Right lobe of liver (tissue), 4 donors: Measurements from ENCODE around the gene E2F2.

Experiments used
- POLR2A ChIP-seq: fragments of 450-650 bp; IDR thresholded peaks from one replicate; pipeline ENCODE4 v1.6.1; 2017; ENCODE audit warnings: antibody characterized with exemption, mild to moderate bottlenecking
- TF ChIP-seq, protein P1 (sequence below), 4 donors: fragments of 200-600 bp in 3 of 4; fragments of 450-650 bp in 1 of 4; IDR thresholded peaks; one replicate each; pipeline versions ENCODE4 v1.5.1 to v1.8.0; 2016 to 2022; ENCODE audit warnings: antibody characterized with exemption in 4 of 4, mild to moderate bottlenecking in 2 of 4
- donor health status: DM: no; HTN: no; CAD: no.
- donor health status: DM: no; HTN: no; CAD: no.
- donor health status: DM: no; HTN: yes; CAD: no.

GRCh38 chr1:23559985-23560741 lies 29.1 kb upstream of the E2F2 start:
- TF ChIP-seq, protein P1, sequence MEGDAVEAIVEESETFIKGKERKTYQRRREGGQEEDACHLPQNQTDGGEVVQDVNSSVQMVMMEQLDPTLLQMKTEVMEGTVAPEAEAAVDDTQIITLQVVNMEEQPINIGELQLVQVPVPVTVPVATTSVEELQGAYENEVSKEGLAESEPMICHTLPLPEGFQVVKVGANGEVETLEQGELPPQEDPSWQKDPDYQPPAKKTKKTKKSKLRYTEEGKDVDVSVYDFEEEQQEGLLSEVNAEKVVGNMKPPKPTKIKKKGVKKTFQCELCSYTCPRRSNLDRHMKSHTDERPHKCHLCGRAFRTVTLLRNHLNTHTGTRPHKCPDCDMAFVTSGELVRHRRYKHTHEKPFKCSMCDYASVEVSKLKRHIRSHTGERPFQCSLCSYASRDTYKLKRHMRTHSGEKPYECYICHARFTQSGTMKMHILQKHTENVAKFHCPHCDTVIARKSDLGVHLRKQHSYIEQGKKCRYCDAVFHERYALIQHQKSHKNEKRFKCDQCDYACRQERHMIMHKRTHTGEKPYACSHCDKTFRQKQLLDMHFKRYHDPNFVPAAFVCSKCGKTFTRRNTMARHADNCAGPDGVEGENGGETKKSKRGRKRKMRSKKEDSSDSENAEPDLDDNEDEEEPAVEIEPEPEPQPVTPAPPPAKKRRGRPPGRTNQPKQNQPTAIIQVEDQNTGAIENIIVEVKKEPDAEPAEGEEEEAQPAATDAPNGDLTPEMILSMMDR (IDR thresholded peaks at IDR 0.05): no peak
- TF ChIP-seq POLR2A: no peak
